GM21825 (cell line): ENCODE data around the gene A2ML1.
"Not testable (repeated sequence)": the region's sequence is repeated elsewhere in the genome, so short reads cannot be mapped to it uniquely, and the experiment has no call there.

Source experiments
- ATAC-seq: cut with Tn5 transposase; IDR thresholded peaks from one replicate; pipeline ENCODE4 v1.9.1; 2021; ENCODE audit warnings: mild to moderate bottlenecking, moderate library complexity; ENCODE audit not compliant: unreplicated experiment

The A2ML1 gene

DNA sequence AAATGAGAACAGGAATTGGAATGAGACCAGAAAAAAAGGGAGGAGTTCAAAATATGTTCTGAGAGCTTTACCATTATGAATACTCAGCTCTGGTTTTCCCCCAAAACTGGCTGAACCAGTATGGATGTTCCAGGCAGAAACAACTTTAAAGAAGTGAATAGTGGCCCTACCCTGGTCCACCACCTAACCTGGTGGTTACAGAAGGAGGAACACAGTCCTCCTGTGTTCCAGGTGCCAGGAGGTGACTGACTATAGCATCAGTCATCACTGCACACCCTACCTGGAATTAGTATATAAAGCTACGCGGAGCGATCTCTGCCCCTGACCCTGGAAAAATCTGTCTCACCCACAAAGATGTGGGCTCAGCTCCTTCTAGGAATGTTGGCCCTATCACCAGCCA, at the start of gene A2ML1:
Gene A2ML1 (plus strand): TSS at position 324 of the 400 bp plus-strand sequence. CDS start 31 bp downstream, at position 355.
- ATAC-seq, result no peak

DNA sequence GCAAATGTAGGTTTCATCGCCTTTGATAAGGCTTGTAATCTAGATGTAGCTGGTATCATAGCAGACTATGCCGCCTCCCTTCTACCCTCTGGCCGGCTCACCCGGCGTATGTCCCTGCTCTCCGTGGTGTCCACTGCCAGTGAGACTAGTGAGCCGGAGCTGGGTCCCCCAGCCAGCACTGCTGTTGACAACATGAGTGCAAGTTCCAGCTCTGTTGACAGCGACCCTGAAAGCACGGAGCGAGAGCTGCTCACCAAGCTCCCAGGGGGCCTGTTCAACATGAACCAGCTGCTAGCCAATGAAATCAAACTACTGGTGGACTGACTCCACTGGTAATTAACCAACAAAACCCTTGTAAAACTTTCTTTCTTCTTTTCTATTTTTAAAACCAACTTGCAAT, 49.0 kb upstream of the A2ML1 start:
- no peak for ATAC-seq

DNA sequence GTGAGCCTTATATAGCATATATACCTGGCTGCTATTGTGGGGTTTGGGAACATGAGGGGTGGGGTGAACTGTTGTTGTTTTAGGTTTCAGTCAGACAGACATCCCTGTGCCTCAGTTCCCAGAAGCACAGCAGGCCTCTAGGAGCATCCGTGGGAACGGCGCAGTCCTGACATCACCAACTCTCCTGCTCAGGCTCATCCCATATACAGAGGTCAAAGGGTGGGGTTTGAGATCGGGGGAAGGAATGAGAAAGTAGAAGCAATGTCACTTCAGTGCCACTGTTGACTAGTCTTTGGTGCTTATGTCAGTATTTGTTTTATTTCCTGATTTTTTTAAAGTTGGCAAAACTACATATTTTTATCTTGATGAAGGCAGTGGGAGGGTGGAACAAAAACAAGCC, 43.1 kb upstream of the A2ML1 start:
- no peak for ATAC-seq

DNA sequence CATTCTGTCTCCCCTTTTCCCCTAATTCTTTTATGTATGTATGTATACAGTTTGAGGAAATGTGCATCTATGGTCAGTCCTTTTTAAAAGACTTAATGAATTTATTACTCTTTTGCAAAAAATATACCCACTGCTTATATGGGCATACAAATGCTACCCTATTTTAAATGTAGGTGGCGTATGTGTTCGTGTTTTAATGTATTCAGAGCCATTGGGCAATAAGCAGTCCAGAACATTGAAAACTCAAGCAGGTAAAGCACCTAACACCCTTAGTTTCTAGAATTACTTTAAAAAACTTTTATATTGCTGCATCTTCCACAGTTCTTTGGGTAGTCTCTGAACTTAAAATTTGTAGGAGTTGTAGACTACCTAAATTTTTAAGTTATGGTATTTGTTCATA, 42.6 kb upstream of the A2ML1 start:
- no peak for ATAC-seq

DNA sequence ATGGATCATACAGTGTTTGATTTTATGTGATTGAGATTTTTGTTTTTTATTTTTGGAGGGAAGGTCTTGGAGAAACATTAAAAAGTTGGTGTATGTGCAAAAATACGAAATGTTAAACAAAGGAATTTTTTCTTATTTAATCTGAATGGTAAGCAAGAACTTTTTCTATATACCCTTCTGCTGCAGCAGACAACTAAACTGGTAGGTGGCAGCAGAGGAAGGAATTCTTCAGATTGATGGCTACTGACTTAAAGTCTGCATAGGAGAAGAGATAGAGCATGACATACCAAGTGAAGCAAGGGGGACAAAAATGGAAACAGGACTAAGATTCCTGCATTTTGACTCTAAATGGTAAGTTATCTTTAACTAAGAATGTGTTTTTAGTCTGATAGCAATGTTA, 42.0 kb upstream of the A2ML1 start:
- no peak for ATAC-seq

DNA sequence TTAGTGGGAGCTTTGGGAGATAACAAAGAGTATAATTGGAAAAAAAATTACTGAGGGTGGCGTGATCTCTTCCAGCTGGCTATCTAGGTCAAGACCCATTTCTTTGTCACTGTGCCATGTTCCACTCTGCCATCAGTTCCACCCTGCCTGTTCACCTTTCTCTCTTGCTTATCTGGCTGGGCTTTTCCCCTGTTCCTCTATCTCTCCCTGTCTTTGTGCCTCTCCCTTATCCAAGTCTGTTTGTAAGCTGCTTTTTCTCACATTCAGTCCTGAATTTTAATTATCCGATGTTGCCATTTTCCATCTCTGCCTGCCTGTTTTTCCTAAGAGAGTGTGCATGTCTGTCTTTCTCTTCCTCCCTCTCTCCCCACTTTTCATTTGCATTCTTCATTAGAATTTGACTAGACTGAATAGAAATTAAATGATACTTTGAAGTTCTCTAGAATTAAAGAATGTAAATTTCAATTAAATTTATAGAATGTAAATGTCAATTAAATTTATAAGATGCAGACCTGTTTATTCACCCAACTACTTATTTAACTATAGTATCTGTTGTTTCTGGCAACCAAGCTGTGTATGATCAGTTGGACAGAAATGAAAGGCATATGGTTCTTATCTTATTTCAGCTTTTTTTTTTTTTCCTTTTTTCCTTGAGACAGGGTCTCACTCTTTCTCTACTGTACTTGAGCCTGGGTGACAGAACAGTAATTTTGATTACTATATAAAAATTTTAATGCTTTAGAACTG, 40.9 kb upstream of the A2ML1 start:
- no peak for ATAC-seq

DNA sequence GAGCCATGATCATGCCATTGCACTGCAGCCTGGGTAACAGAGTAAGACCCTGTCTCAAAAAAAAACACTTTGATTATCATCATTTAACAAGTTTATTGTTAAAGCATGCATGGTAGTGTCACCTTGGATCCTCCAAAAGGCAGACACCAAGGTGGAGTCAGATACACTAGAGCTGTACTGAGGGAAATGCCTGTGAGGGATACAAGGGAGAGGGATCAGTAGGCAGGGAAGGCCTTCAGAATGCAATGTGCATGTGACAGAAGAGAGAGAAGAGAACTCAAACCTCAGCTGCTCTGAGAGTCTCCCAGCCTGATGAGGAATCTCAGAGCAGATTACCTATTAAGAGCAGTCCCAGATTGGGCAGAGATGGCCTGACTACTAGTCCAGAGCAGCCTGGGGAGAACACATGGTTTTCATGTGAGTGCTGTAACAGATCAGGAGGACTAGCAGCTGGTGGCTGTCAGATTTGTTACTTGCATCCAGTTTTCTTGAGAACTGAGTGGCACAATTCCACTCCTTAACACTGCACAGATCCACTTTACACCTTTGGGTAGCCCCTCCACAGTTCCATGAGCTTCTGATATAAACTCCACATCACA, 38.0 kb upstream of the A2ML1 start:
- ATAC-seq, result no peak

DNA sequence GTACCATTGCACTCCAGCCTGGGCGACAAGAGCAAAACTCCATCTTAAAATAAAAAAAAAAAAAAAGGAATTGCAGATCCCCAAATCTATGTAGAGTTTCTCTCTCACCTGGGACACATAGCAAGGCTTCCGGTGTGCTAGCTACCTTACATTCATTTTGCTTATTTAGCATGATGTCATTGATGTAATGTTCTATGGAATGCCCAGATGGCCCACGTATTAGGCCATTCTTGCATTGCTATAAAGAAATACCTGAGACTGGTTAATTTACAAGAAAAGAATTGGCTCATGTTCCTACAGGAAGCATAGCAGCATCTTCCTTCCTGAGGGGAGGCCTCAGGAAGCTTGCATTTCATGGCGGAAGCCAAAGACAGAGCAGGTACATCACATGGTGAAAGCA, 36.9 kb upstream of the A2ML1 start:
- ATAC-seq, result no peak

DNA sequence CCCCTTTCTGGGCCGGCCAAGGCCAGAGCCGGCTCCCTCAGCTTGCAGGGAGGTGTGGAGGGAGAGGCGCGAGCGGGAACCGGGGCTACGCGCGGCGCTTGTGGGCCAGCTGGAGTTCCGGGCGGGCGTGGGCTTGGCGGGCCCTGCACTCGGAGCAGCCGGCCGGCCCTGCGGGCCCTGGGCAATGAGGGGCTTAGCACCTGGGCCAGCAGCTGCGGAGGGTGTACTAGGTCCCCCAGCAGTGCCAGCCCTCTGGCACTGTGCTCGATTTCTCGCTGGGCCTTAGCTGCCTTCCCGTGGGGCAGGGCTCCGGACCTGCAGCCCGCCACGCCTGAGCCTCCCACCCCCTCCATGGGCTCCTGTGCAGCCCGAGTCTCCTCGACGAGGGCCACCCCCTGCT, 35.2 kb upstream of the A2ML1 start:
- not testable (repeated sequence) for ATAC-seq

DNA sequence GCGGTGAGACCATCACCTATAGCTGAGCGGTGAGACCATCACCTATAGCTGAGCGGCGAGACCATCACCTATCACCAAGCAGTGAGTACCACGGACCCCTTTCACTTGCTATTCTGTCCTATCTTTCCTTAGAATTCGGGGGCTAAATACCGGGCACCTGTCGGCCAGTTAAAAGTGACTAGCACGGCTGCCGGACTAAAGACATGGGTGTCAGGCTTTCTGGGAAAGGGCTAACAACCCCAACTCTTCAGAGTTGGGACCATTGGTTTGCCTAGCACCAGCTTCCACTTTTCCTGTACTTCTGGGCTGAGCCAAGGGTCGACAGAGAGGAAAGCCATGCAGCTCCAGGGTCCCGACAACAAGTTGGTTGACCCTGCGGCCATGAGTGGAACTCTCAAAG, 33.7 kb upstream of the A2ML1 start:
- not testable (repeated sequence) for ATAC-seq

DNA sequence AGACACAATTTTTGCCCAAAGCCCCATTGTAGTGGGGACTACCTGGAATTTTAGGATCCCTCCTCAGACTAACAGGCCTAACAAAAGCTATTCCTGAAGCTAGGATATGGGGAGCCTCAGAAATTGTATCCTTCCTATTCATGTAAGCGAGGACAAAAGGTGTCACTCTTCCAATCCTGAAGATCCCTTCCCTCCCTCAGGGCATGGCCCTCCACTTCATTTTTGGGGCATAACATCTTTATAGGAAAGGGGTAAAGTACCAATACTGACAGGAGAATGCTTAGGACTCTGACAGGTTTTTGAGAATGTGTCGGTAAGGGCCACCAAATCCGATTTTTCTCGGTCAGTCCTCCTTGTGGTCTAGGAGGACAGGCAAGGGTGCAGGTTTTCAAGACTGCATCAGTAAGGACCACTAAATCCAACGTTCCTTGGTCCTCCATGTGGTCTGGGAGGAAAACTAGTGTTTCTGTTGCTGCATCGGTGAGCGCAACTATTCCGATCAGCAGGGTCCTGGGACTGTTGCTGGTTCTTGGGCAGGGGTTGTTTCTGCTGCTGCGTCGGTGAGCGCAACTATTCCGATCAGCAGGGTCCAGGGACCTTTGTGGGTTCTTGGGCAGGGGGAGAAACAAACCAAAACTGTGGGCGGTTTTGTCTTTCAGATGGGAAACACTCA, 32.9 kb upstream of the A2ML1 start:
- not testable (repeated sequence) for ATAC-seq

DNA sequence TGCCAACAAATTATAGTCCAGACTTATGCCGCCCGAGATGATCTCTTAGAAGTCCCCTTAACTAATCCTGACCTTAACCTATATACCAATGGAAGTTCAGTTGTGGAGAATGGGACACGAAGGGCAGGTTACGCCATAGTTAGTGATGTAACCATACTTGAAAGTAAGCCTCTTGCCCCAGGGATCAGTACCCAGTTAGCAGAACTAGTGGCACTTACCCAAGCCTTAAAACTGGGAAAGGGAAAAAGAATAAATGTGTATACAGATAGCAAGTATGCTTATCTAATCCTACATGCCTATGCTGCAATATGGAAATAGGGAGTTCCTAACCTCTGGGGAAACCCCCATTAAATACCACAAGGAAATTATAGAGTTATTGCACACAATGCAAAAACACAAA, 29.2 kb upstream of the A2ML1 start:
- ATAC-seq, result not testable (repeated sequence)

DNA sequence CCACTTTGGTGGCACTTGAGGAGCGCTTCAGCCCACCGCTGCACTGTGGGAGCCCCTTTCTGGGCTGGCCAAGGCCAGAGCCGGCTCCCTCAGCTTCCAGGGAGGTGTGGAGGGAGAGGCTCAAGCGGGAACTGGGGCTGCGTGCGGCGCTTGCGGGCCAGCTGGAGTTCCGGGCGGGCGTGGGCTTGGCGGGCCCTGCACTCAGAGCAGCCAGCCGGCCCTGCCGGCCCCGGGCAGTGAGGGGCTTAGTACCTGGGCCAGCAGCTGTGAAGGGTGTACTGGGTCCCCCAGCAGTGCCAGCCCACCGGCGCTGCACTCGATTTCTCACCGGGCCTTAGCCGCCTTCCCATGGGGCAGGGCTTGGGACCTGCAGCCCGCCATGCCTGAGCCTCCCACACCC, 27.8 kb upstream of the A2ML1 start:
- ATAC-seq, result not testable (repeated sequence)

DNA sequence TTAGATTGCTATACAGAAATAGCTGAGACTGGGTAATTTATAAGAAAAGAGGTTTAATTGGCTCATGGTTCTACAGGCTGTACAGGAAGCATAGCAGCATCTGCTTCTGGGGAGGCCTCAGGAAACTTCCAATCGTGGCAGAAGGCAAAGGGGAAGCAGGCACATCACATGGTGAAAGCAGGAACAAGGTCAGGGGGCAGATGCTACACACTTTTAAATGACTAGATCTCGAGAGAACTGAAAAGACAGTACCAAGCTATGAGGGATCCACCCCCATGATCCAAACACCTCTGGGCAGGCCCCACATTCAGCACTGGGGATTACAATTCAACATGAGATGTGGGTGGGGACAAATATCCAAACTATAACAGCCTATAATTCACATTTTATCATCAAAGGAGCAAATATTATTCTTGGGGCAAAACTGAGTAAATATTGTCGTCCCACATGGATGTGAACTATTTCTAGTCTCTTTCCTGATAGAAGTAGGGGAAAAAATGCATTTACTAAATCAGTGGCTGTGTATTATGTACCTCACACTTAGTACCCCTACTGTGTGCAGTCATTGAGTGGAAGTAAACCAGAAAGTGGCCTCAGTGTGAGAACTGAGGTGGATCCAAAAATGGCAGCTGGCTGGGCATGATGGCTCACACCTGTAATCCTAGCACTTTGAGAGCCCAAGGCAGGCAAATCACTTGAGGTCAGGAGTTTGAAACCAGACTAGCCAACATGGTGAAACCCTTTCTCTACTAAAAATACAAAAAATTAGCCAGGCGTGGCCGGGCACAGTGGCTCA, 25.4 kb upstream of the A2ML1 start:
- no peak for ATAC-seq

DNA sequence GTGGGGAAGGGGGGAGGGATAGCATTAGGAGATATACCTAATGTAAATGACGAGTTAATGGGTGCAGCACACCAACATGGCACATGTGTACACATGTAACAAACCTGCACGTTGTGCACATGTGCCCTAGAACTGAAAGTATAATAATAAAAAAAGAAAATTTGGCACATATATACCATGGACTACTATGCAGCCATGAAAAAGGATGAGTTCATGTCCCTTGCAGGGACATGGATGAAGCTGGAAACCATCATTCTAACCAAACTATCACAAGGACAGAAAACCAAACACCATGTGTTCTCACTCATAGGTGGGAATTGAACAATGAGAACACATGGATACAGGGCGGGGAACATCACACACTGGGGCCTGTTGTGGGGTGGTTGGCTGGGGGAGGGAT, 21.2 kb upstream of the A2ML1 start:
- not testable (repeated sequence) for ATAC-seq

DNA sequence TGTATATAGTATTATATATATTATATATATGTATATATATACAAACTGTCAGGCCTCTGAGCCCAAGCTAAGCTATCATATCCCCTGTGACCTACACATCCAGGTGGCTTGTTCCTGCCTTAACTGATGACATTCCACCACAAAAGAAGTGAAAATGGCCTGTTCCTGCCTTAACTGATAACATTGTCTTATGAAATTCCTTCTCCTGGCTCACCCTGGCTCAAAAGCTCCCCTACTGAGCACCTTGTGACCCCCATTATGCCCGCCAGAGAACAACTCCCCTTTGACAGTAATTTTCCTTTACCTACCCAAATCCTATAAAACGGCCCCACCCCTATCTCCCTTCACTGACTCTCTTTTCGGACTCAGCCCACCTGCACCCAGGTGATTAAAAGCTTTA, 17.6 kb upstream of the A2ML1 start:
- not testable (repeated sequence) for ATAC-seq

DNA sequence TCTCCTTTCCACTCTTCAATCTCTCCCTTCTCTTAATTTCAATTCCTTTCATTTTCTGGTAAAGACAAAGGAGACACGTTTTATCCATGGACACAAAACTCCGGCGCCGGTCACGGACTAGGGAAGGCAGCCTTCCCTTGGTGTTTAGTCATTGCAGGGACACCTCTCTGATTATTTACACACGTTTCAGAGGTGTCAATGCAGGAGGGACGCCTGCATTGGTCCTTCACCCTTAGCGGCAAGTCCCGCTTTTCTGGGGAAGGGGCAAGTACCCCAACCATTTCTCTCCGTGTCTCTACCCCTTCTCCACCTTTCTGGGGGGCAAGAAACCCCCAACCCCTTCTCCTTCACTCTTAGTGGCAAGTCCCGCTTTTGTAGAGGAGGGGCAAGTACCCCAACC, 16.9 kb upstream of the A2ML1 start:
- ATAC-seq, result not testable (repeated sequence)

DNA sequence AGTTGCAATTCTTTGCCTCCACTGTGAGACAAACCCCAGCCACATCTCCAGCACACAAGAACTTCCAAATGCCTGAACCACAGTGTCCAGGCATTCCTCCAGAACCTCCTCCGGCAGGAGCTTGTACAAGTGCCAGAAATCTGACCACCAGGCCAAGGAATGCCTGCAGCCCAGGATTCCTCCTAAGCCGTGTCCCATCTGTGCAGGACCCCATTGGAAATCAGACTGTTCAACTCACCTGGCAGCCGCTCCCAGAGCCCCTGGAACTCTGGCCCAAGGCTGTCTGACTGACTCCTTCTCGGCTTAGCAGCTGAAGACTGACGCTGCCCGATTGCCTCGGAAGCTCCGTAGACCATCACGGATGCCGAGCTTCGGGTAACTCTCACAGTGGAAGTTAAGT, 15.3 kb upstream of the A2ML1 start:
- ATAC-seq, result not testable (repeated sequence)

DNA sequence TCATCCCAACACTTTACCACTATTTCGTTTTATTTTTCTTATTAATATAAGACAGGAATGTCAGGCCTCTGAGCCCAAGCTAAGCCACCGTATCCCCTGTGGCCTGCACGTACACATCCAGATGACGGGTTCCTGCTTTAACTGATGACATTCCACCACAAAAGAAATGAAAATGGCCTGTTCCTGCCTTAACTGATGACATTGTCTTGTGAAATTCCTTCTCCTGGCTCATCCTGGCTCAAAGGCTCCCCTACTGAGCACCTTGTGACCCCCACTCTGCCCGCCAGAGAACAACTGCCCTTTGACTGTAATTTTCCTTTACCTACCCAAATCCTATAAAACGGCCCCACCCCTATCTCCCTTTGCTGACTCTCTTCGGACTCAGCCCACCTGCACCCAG, 12.3 kb upstream of the A2ML1 start:
- ATAC-seq, result not testable (repeated sequence)

DNA sequence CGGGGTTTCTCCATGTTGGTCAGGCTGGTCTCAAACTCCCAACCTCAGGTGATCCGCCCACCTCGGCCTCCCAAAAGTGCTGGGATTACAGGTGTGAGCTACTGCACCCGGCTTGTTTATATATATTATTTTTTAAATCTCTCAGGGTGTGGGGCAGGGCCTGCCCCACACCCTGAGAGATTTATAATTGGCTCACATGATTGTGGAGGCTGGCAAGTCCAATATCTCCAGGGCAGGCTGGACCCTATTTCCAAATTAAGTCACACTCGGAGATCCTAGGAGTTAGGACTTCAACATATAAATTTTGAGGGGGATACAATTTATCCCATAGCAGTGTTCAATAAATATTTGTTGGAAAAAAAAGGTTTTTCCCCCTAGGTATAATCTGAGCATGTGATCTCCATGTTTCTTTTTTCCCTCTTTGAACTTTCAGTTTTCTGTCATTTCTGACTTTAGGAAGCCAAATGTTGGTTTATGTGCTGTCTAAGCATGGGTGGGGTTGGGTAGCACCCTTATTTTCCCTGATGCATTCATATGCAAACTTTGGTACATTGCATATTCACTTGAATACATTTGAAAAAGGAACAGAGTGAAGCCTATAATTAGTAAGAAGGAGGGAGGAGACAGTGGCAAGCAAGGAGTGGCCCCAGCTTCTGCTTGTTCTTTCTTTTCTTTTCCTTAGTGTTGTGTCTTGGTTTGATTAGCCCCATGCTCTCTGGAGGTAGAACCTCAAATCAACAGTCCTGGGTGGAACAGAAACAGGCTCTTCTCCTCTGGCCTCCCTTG, 8.7 kb upstream of the A2ML1 start:
- no peak for ATAC-seq
